ENCODE measurements around the gene TMEM242.

Gene TMEM242

GRCh38 chr6:157268835-157269234 is 54.5 kb downstream of the TMEM242 start:
- DNase-seq, result no peak

- DNase-seq, result no peak
Observed at GRCh38 chr6:157268396-157268795, 54.9 kb downstream of the TMEM242 start.

GRCh38 chr6:157267654-157268053 is 55.7 kb downstream of the TMEM242 start:
- no peak for DNase-seq

- no peak for DNase-seq
Observed at GRCh38 chr6:157267109-157267611, 56.2 kb downstream of the TMEM242 start.

- no peak for DNase-seq
Observed at GRCh38 chr6:157266274-157267101, 56.8 kb downstream of the TMEM242 start.

GRCh38 chr6:157265635-157266034 is 57.7 kb downstream of the TMEM242 start:
- DNase-seq, result peak; percentile 22

- no peak for DNase-seq
Observed at GRCh38 chr6:157265186-157265585, 58.1 kb downstream of the TMEM242 start.

GRCh38 chr6:157264701-157265100 is 58.6 kb downstream of the TMEM242 start:
- peak; percentile 42 for DNase-seq

GRCh38 chr6:157263881-157264397 is 59.4 kb downstream of the TMEM242 start:
- DNase-seq, result no peak

- no peak for DNase-seq
Observed at GRCh38 chr6:157263146-157263545, 60.2 kb downstream of the TMEM242 start.

- DNase-seq, result no peak
Observed at GRCh38 chr6:157261606-157262005, 61.7 kb downstream of the TMEM242 start.

- no peak for DNase-seq
Observed at GRCh38 chr6:157260735-157261410, 62.4 kb downstream of the TMEM242 start.

- no peak for DNase-seq
Observed at GRCh38 chr6:157259443-157259842, 63.9 kb downstream of the TMEM242 start.

- no peak for DNase-seq
Observed at GRCh38 chr6:157258878-157259277, 64.4 kb downstream of the TMEM242 start.

GRCh38 chr6:157255079-157255478 is 68.2 kb downstream of the TMEM242 start:
- no peak for DNase-seq

GRCh38 chr6:157254538-157254937 is 68.8 kb downstream of the TMEM242 start:
- DNase-seq, result no peak

- DNase-seq, result no peak
Observed at GRCh38 chr6:157253699-157254098, 69.6 kb downstream of the TMEM242 start.

- no peak for DNase-seq
Observed at GRCh38 chr6:157253017-157253416, 70.3 kb downstream of the TMEM242 start.

- DNase-seq, result no peak
Observed at GRCh38 chr6:157251586-157252247, 71.6 kb downstream of the TMEM242 start.

- DNase-seq, result no peak
Observed at GRCh38 chr6:157249826-157250225, 73.5 kb downstream of the TMEM242 start.

GRCh38 chr6:157248264-157248663 is 75.1 kb downstream of the TMEM242 start:
- no peak for DNase-seq

- no peak for DNase-seq
Observed at GRCh38 chr6:157246771-157247484, 76.4 kb downstream of the TMEM242 start.
